HepG2 (cell line): ENCODE results near the gene SAA2. TPM values are rescaled to one million over a fixed set of nuclear protein-coding genes. Genes with fewer than 3 reads are reported as not detected.

ENCODE experiments used
- ATAC-seq: fragments of 200-7000 bp; cut with Tn5 transposase; 3 replicates; pipeline ENCODE4 v1.9.1; 2020; ENCODE audit warnings: mild to moderate bottlenecking, moderate library complexity
- Bru-seq: library from RNA; stranded (reverse); fragments of 400-500 nt; gene quantifications from one replicate; lab custom pipeline; 2021; lab: Mats Ljungman, UMichigan
- BruChase-seq, 2 experiments: library from RNA; stranded (reverse); fragments of 400-500 nt; gene quantifications; one replicate each; lab custom pipeline; 2021; lab: Mats Ljungman, UMichigan
- BruUV-seq: library from RNA; stranded (reverse); fragments of 400-500 nt; replicated peaks from 2 replicates; lab custom pipeline; 2021; lab: Mats Ljungman, UMichigan
- CTCF ChIA-PET: fragments of 300-600 bp; formaldehyde crosslinking; extraction: SDS; loops from one replicate; lab custom pipeline; 2021; ENCODE audit warnings: low total read pairs, inconsistent platforms, low intra/inter-chr PET ratio; lab: Yijun Ruan, JAX
- POLR2A ChIA-PET: fragments of 350-600 bp; sonication (Branson Sonifier 250); formaldehyde crosslinking; loops from one replicate; lab custom pipeline; 2020; ENCODE audit warnings: antibody characterized with exemption, inconsistent platforms; lab: Yijun Ruan, JAX
- DNase-seq: peaks from one replicate; pipeline ENCODE4 v3.0.0-alpha.2; 2015; ENCODE audit warnings: low spot score
- FAIRE-seq: peaks from 3 replicates; lab custom pipeline; 2011; peaks lifted over from hg19 to GRCh38; lab: Jason Lieb, UNC
- H2AFZ ChIP-seq: one replicate; pipeline ENCODE4 v1.6.1; 2011; ENCODE audit warnings: low read length, inconsistent platforms
- H3K27ac ChIP-seq: fragments of 300-600 bp; 3 replicates; pipeline ENCODE4 v1.8.0; 2011; ENCODE audit warnings: mixed run types, mild to moderate bottlenecking, mixed read lengths, low read length, inconsistent platforms; ENCODE audit not compliant: insufficient read depth; ENCODE audit errors: extremely low read length
- H3K27me3 ChIP-seq, 2 experiments: fragments of 200-600 bp in 1 of 2; 2 replicates in 1 of 2; 3 replicates in 1 of 2; pipeline versions ENCODE4 v1.6.0 to v1.8.0; 2011; ENCODE audit warnings: low read length in 2 of 2, mild to moderate bottlenecking in 2 of 2, moderate library complexity in 2 of 2, inconsistent platforms in 1 of 2; ENCODE audit not compliant: insufficient read depth in 2 of 2, control insufficient read depth in 1 of 2
- H3K36me3 ChIP-seq, 2 experiments: fragments of 200-600 bp in 1 of 2; replicated peaks in 1 of 2; 2 replicates in 1 of 2; 3 replicates in 1 of 2; pipeline versions ENCODE4 v1.5.1 to v1.8.0; 2011; ENCODE audit warnings: low read length in 2 of 2, inconsistent platforms in 1 of 2; ENCODE audit not compliant: insufficient read depth in 2 of 2, control insufficient read depth in 1 of 2
- H3K4me1 ChIP-seq: 2 replicates; pipeline ENCODE4 v1.5.1; 2012; ENCODE audit warnings: low read length, inconsistent platforms; ENCODE audit not compliant: insufficient read depth
- H3K4me2 ChIP-seq: 2 replicates; pipeline ENCODE4 v1.6.0; 2011; ENCODE audit warnings: low read depth, low read length, inconsistent platforms
- H3K4me3 ChIP-seq, 3 experiments: fragments of 200-600 bp in 1 of 3; sonication (generic), shearing (Covaris generic) in 1 of 3; replicated peaks in 1 of 3; 2 replicates each; pipeline ENCODE4 v1.5.1; 2011 to 2016; ENCODE audit warnings: low read length in 3 of 3, inconsistent platforms in 2 of 3, low read depth in 2 of 3, mild to moderate bottlenecking in 2 of 3, control low read depth in 1 of 3, mixed read lengths in 1 of 3; ENCODE audit not compliant: insufficient read depth in 1 of 3
- H3K79me2 ChIP-seq: one replicate; pipeline ENCODE4 v1.6.1; 2011; ENCODE audit warnings: low read length, inconsistent platforms; ENCODE audit not compliant: insufficient read depth
- H3K9ac ChIP-seq: 2 replicates; pipeline ENCODE4 v1.6.0; 2011; ENCODE audit warnings: mild to moderate bottlenecking, low read depth, low read length, inconsistent platforms; ENCODE audit not compliant: insufficient read depth
- H3K9me3 ChIP-seq: 2 replicates; pipeline ENCODE4 v1.5.1; 2012; ENCODE audit warnings: mild to moderate bottlenecking, low read length
- H4K20me1 ChIP-seq: 2 replicates; pipeline ENCODE4 v1.6.0; 2011; ENCODE audit warnings: inconsistent platforms, mild to moderate bottlenecking, low read length, moderate library complexity; ENCODE audit not compliant: insufficient read depth
- CTCF ChIP-seq: sonication (generic); formaldehyde crosslinking; IDR thresholded peaks from 2 replicates; pipeline ENCODE4 v1.5.0; 2020; ENCODE audit warnings: mild to moderate bottlenecking, missing genetic modification reagents, moderate library complexity
- HMGA1 ChIP-seq: sonication (generic); formaldehyde crosslinking; conservative IDR thresholded peaks from 2 replicates; pipeline ENCODE4 v1.4.0; 2020; ENCODE audit warnings: missing genetic modification reagents
- PRDM4 ChIP-seq: sonication (generic); formaldehyde crosslinking; IDR thresholded peaks from 2 replicates; pipeline ENCODE4 v1.9.0; 2021; ENCODE audit warnings: missing genetic modification reagents, borderline replicate concordance
- STAG1 ChIP-seq: sonication (generic); formaldehyde crosslinking; IDR thresholded peaks from 2 replicates; pipeline ENCODE4 v1.4.0; 2020; ENCODE audit warnings: missing genetic modification reagents
- WGBS: methylation state at CpG from one replicate; pipeline ENCODE4 v1.1.6; 2017; ENCODE audit warnings: low lambda C conversion rate; 5-methylcytosine and 5-hydroxymethylcytosine counted together
- in situ Hi-C: cut with HindIII; loops from 2 replicates; pipeline ENCODE4 v1.10.0; 2017; ENCODE audit warnings: low pct_unique_long_range_greater_than_20kb; ENCODE audit not compliant: extremely low pct_ligation_motif_present
- intact Hi-C: fragments of 100-400 bp; cut with micrococcal nuclease; formaldehyde crosslinking; loops from one replicate; pipeline ENCODE4 v1.10.0; 2022; ENCODE audit not compliant: unreplicated experiment
- long read RNA-seq, 2 experiments: library from RNA in 1 of 2; library from polyadenylated mRNA in 1 of 2; stranded (forward) in 1 of 2; unstranded in 1 of 2; transcript quantifications; one replicate each; pipeline ENCODE4 v2.0.0, GENCODE V29; 2019 to 2022
- polyA minus RNA-seq, 3 experiments: library from RNA; depleted of rRNA, polyadenylated mRNA; stranded (reverse); fragments of >200 nt; gene quantifications; 2 replicates each; pipeline ENCODE4 v1.2.3, GENCODE V29; 2011; ENCODE audit warnings: low replicate concordance in 1 of 3
- polyA plus RNA-seq, 8 experiments: library from polyadenylated mRNA; depleted of rRNA in 3 of 8; stranded (reverse) in 7 of 8; unstranded in 1 of 8; fragments of >200 nt; fragmentation: Illumina TruSeq in 4 of 8; extraction: Trizol in 4 of 8; gene quantifications; 2 replicates each; pipeline versions ENCODE4 v1.2.1 to v1.2.3, GENCODE V29; 2011 to 2016; ENCODE audit warnings: low read depth in 4 of 8, missing spikeins in 1 of 8, mixed read lengths in 1 of 8; ENCODE audit not compliant: insufficient read depth in 1 of 8
- total RNA-seq, 5 experiments: library from RNA; depleted of rRNA; stranded (reverse); fragments of >200 nt; fragmentation: Illumina TruSeq; extraction: Trizol; gene quantifications; 2 replicates each; pipeline ENCODE4 v1.2.3, GENCODE V29; 2016; ENCODE audit warnings: low read depth in 1 of 5
- TF ChIP-seq, protein P1 (sequence below): sonication (generic); formaldehyde crosslinking; IDR thresholded peaks from 2 replicates; pipeline ENCODE4 v1.4.0; 2020; ENCODE audit warnings: missing genetic modification reagents

Gene SAA2
- total RNA-seq (2016; rRNA removed; fragmentation: Illumina TruSeq; extraction: Trizol) (0.27 TPM in 1 of 2 replicates, not detected in the other), polyA plus RNA-seq (2011; rRNA removed) (0.12 TPM in 1 of 2 replicates, not detected in the other), polyA minus RNA-seq (2011; rRNA and poly(A)+ RNA removed; ENCODE audit: low replicate concordance) (not detected in 2 replicates), Bru-seq, nascent RNA (percentile 16 among the genes with signal in this experiment), BruChase-seq, experiment 1, labeled RNA remaining after a 6-hour chase (percentile 28 among the genes with signal in this experiment), BruChase-seq, experiment 2, labeled RNA remaining after a 2-hour chase (percentile 30 among the genes with signal in this experiment)
- not detected in 2 replicates for total RNA-seq (2016; cell fraction: cytosol; rRNA removed; fragmentation: Illumina TruSeq; extraction: Trizol; ENCODE audit: low read depth)
- 0.17 TPM in 1 of 2 replicates, not detected in the other for total RNA-seq (2016; cell fraction: insoluble cytoplasmic fraction; rRNA removed; fragmentation: Illumina TruSeq; extraction: Trizol)
- total RNA-seq (2016; cell fraction: membrane; rRNA removed; fragmentation: Illumina TruSeq; extraction: Trizol) = not detected in 2 replicates
- total RNA-seq (2016; cell fraction: nucleus; rRNA removed; fragmentation: Illumina TruSeq; extraction: Trizol) = not detected in 2 replicates
- polyA plus RNA-seq (2011; cell fraction: cytosol; rRNA removed) = 0.19 TPM in 1 of 2 replicates, not detected in the other
- 0.14 TPM in 1 of 2 replicates, not detected in the other for polyA plus RNA-seq (2011; cell fraction: nucleus; rRNA removed)
- polyA plus RNA-seq (2012) = not detected in 2 replicates
- polyA plus RNA-seq (2016; cell fraction: cytosol; fragmentation: Illumina TruSeq; extraction: Trizol; ENCODE audit: low read depth) = not detected in 2 replicates
- not detected in 2 replicates for polyA plus RNA-seq (2016; cell fraction: insoluble cytoplasmic fraction; fragmentation: Illumina TruSeq; extraction: Trizol; ENCODE audit: low read depth)
- not detected in 2 replicates for polyA plus RNA-seq (2016; cell fraction: membrane; fragmentation: Illumina TruSeq; extraction: Trizol; ENCODE audit: low read depth)
- polyA plus RNA-seq (2016; cell fraction: nucleus; fragmentation: Illumina TruSeq; extraction: Trizol; ENCODE audit: insufficient read depth, low read depth) = not detected in 2 replicates
- polyA minus RNA-seq (2011; cell fraction: cytosol; rRNA and poly(A)+ RNA removed) = not detected in 2 replicates
- polyA minus RNA-seq (2011; cell fraction: nucleus; rRNA and poly(A)+ RNA removed) = 0.50 TPM in 1 of 2 replicates, not detected in the other
- long read RNA-seq, experiment 1 = 0 reads
- long read RNA-seq, experiment 2 = 0 reads

- intact Hi-C loops = no loop called here
- H4K20me1 ChIP-seq = no peaks in the 10 kb centered on the region
- FAIRE-seq (no peak), DNase-seq (no peak), ATAC-seq (no peak; the same call in 2 of the 3 replicates)
- no peak within 1 kb of the TSS for H3K9ac ChIP-seq
- no peak within 1 kb of the TSS for H2AFZ ChIP-seq
- H3K4me2 ChIP-seq = peak within 1 kb of the TSS; percentile 36; the same call in 1 of the 2 replicates
- no peaks in the 10 kb centered on the region for H3K9me3 ChIP-seq
- H3K79me2 ChIP-seq = no peaks in the 10 kb centered on the region
- no TSS peak for BruUV-seq
- POLR2A ChIA-PET = no interaction called here
- WGBS = 10% methylated on average over 4 of the region's 5 CpGs
- no peak within 1 kb of the TSS for H3K4me3 ChIP-seq
- no peaks in the 10 kb centered on the region for H3K36me3 ChIP-seq
- no peak within 1 kb of the TSS for H3K27ac ChIP-seq
- TF ChIP-seq PRDM4 = no peak
- TF ChIP-seq HMGA1 (CRISPR knock-in tag) = no peak
- TF ChIP-seq, protein P1, sequence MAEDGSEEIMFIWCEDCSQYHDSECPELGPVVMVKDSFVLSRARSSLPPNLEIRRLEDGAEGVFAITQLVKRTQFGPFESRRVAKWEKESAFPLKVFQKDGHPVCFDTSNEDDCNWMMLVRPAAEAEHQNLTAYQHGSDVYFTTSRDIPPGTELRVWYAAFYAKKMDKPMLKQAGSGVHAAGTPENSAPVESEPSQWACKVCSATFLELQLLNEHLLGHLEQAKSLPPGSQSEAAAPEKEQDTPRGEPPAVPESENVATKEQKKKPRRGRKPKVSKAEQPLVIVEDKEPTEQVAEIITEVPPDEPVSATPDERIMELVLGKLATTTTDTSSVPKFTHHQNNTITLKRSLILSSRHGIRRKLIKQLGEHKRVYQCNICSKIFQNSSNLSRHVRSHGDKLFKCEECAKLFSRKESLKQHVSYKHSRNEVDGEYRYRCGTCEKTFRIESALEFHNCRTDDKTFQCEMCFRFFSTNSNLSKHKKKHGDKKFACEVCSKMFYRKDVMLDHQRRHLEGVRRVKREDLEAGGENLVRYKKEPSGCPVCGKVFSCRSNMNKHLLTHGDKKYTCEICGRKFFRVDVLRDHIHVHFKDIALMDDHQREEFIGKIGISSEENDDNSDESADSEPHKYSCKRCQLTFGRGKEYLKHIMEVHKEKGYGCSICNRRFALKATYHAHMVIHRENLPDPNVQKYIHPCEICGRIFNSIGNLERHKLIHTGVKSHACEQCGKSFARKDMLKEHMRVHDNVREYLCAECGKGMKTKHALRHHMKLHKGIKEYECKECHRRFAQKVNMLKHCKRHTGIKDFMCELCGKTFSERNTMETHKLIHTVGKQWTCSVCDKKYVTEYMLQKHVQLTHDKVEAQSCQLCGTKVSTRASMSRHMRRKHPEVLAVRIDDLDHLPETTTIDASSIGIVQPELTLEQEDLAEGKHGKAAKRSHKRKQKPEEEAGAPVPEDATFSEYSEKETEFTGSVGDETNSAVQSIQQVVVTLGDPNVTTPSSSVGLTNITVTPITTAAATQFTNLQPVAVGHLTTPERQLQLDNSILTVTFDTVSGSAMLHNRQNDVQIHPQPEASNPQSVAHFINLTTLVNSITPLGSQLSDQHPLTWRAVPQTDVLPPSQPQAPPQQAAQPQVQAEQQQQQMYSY (CRISPR knock-in tag) = no peak
- TF ChIP-seq CTCF (CRISPR knock-in tag) = no peak
- no peak for TF ChIP-seq STAG1
- peaks cover 0 to 9% of the 10 kb centered on the region in 2 experiments; a peak in 2 of 5 replicates for H3K27me3 ChIP-seq
- no peaks in the 10 kb centered on the region for H3K4me1 ChIP-seq
- CTCF ChIA-PET = no interaction called here
- in situ Hi-C loops = no loop called here
Observed at GRCh38 chr11:18248561-18248960, at the start of gene SAA2. Gene SAA2 (minus strand): TSS chr11:18248668. CDS start chr11:18248011, 657 bp downstream.
